BLaER1 treated with 17β-estradiol and CSF1 and Interleukin-3, amounts not matched to agents 10 nM and 100 nM (cell line): ENCODE data around the gene ZFP1.

Experiments used
- H3K27ac ChIP-seq, 11 experiments: shearing (Covaris generic); formaldehyde crosslinking; 2 replicates each; pipeline ENCODE4 v1.8.1; 2022
- H3K27me3 ChIP-seq, 11 experiments: shearing (Covaris generic); formaldehyde crosslinking; 2 replicates each; pipeline ENCODE4 v1.8.1; 2022
- H3K36me3 ChIP-seq, 11 experiments: shearing (Covaris generic); formaldehyde crosslinking; 2 replicates each; pipeline ENCODE4 v1.8.1; 2022
- H3K4me1 ChIP-seq, 10 experiments: shearing (Covaris generic); formaldehyde crosslinking; 2 replicates each; pipeline ENCODE4 v1.8.1; 2022
- H3K4me2 ChIP-seq, 11 experiments: shearing (Covaris generic); formaldehyde crosslinking; 2 replicates each; pipeline ENCODE4 v1.8.1; 2022
- H3K4me3 ChIP-seq, 10 experiments: shearing (Covaris generic); formaldehyde crosslinking; 2 replicates each; pipeline ENCODE4 v1.8.1; 2022
- H3K9ac ChIP-seq, 11 experiments: shearing (Covaris generic); formaldehyde crosslinking; 2 replicates each; pipeline ENCODE4 v1.8.1; 2022
- H3K9me3 ChIP-seq, 11 experiments: shearing (Covaris generic); formaldehyde crosslinking; replicated peaks in 1 of 11; 2 replicates each; pipeline ENCODE4 v1.8.1; 2022
- H4K20me1 ChIP-seq, 11 experiments: shearing (Covaris generic); formaldehyde crosslinking; 2 replicates each; pipeline ENCODE4 v1.8.1; 2022
- Cebpa-rat ChIP-seq, 11 experiments: shearing (Covaris generic); IDR thresholded peaks; 2 replicates each; pipeline ENCODE4 v1.8.1; 2022

ZFP1 gene

DNA sequence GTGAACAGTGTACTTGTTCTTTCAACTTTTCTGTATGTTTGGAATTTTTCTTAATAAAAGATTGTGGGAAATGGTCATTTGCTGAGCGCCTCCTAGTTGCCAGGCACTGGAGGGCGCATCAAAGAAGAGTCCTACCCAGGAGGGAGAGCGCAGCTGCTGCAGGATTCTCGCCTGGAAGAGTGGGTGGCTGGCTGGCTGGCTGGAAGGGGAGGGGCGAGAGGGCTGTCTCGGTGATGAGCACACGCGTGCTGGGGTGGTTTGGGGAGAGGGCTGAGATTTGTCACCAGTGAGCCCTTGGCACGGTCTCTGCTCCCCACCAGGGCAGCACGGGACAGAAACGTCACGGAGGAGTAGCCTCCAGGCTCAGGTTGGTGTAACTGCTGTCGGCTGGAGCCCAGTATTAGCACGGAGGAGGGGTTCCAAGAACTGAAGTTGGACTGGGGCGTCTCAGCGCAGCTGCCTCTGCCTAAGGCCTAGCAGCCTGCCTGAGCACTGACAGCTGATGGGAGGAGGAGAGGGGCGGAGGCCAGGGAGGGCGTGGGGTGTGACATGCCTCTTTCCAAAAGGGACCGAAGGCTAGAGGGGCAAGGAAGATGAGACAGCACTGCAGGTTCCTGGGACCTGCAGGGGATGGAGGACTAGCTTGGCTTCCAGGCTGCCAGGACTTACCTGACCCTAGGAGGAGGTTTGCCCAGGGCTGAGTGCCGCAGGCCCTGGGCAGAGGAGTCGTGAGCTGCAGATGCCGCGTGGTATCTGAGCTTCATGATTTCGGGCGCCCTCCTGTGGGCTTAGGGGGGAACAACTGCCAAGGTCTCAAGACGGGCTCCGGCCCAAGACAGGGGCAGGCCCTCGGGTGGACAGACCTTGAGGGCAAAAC, 37.4 kb upstream of the ZFP1 start:
- peak overlapping the region; percentile 1 to 62 (median 54); a peak in 19 of 20 replicates for H3K4me3 ChIP-seq
- H3K4me2 ChIP-seq, result peak overlapping the region; percentile 93 to 99 (median 96)
- H3K9me3 ChIP-seq, result peaks cover 0 to 6% (median 0%) of the 10 kb centered on the region in 11 experiments; a peak in 1 of 22 replicates
- peak overlapping the region in 9 of 11 experiments; percentile 90 to 99 (median 96); a peak in 19 of 22 replicates for H3K27ac ChIP-seq
- peak overlapping the region in 10 of 11 experiments; percentile 66 to 91 (median 86); a peak in 20 of 22 replicates for H3K9ac ChIP-seq
- TF ChIP-seq Cebpa-rat (IDR thresholded peaks at IDR 0.05), result no peak
- peaks cover 76 to 89% (median 80%) of the 10 kb centered on the region in 10 experiments for H3K4me1 ChIP-seq
- H3K36me3 ChIP-seq, result peaks cover 0 to 12% (median 7%) of the 10 kb centered on the region in 11 experiments; a peak in 7 of 22 replicates
- peaks cover 0 to 30% (median 14%) of the 10 kb centered on the region in 11 experiments; a peak in 7 of 22 replicates for H4K20me1 ChIP-seq
- peaks cover 0 to 19% (median 0%) of the 10 kb centered on the region in 11 experiments; a peak in 6 of 22 replicates for H3K27me3 ChIP-seq

DNA sequence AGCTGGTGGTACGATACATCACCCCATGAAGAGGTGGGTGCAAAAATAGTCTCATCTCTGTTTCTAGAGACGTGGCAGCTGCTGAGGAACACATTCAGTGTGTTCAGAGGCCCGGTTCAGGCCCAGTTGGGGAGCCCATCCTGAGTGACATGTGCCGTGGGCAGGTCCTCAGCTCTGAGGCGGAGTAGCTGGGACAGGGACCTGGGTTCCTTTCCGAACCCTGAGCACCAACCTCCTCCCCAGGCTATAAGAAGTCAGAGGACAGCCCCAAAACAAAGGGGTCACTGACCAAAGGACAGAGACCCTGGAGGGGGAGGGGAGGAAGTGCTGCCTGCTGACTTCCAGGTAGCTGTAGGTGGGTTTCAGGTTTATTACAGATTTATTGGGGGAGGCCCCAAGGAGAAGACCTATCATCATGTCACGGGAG, 36.8 kb upstream of the ZFP1 start:
- peaks cover 70 to 83% (median 77%) of the 10 kb centered on the region in 10 experiments for H3K4me1 ChIP-seq
- no peak for TF ChIP-seq Cebpa-rat (IDR thresholded peaks at IDR 0.05)
- peak overlapping the region in 10 of 11 experiments; percentile 30 to 99 (median 96); a peak in 18 of 22 replicates for H3K27ac ChIP-seq
- H3K36me3 ChIP-seq, result peaks cover 0 to 6% (median 3%) of the 10 kb centered on the region in 11 experiments; a peak in 7 of 22 replicates
- peak overlapping the region in 3 of 10 experiments; percentile 26 to 53 (median 32); a peak in 4 of 20 replicates for H3K4me3 ChIP-seq
- peaks cover 0 to 19% (median 0%) of the 10 kb centered on the region in 11 experiments; a peak in 6 of 22 replicates for H3K27me3 ChIP-seq
- peaks cover 0 to 7% (median 0%) of the 10 kb centered on the region in 11 experiments; a peak in 5 of 22 replicates for H3K9me3 ChIP-seq
- H3K4me2 ChIP-seq, result peak overlapping the region; percentile 93 to 99 (median 96)
- peaks cover 0 to 30% (median 14%) of the 10 kb centered on the region in 11 experiments; a peak in 7 of 22 replicates for H4K20me1 ChIP-seq
- peak overlapping the region; percentile 42 to 91 (median 85); a peak in 21 of 22 replicates for H3K9ac ChIP-seq

- peaks cover 0 to 30% (median 14%) of the 10 kb centered on the region in 11 experiments; a peak in 7 of 22 replicates for H4K20me1 ChIP-seq
- H3K27me3 ChIP-seq, result peaks cover 0 to 19% (median 0%) of the 10 kb centered on the region in 11 experiments; a peak in 6 of 22 replicates
- no peak for TF ChIP-seq Cebpa-rat (IDR thresholded peaks at IDR 0.05)
- H3K27ac ChIP-seq, result peak overlapping the region in 10 of 11 experiments; percentile 30 to 99 (median 96); a peak in 18 of 22 replicates
- H3K4me2 ChIP-seq, result peak overlapping the region; percentile 93 to 99 (median 96)
- H3K4me1 ChIP-seq, result peaks cover 63 to 77% (median 71%) of the 10 kb centered on the region in 10 experiments
- peak overlapping the region; percentile 42 to 91 (median 85); a peak in 19 of 22 replicates for H3K9ac ChIP-seq
- H3K36me3 ChIP-seq, result no peaks in the 10 kb centered on the region; a peak in 1 of 22 replicates
- peaks cover 0 to 13% (median 0%) of the 10 kb centered on the region in 11 experiments; a peak in 5 of 22 replicates for H3K9me3 ChIP-seq
- peak overlapping the region in 6 of 10 experiments; percentile 25 to 32 (median 27); a peak in 10 of 20 replicates for H3K4me3 ChIP-seq
Measured at GRCh38 chr16:75111961-75112733, 36.2 kb upstream of the ZFP1 start.

GRCh38 chr16:75112734-75113491, 35.4 kb upstream of the ZFP1 start:
- Histone ChIP-seq H3K9me3 (peaks cover 0 to 14% (median 0%) of the 10 kb centered on the region in 11 experiments; a peak in 5 of 22 replicates), H3K27ac (peak overlapping the region in 7 of 11 experiments; percentile 40 to 99 (median 96); a peak in 12 of 22 replicates), H3K9ac (peak overlapping the region in 8 of 11 experiments; percentile 42 to 91 (median 86); a peak in 18 of 22 replicates), H3K4me1 (peaks cover 56 to 69% (median 64%) of the 10 kb centered on the region in 10 experiments), H3K4me2 (peak overlapping the region; percentile 93 to 99 (median 96)), H4K20me1 (peaks cover 0 to 30% (median 14%) of the 10 kb centered on the region in 11 experiments; a peak in 7 of 22 replicates), H3K27me3 (peaks cover 0 to 19% (median 0%) of the 10 kb centered on the region in 11 experiments; a peak in 6 of 22 replicates), H3K36me3 (no peaks in the 10 kb centered on the region), H3K4me3 (peak overlapping the region in 3 of 10 experiments; percentile 26 to 27 (median 27); a peak in 3 of 20 replicates)
- TF ChIP-seq Cebpa-rat (IDR thresholded peaks at IDR 0.05), result no peak

GRCh38 chr16:75113541-75114121, 34.7 kb upstream of the ZFP1 start:
- H3K9me3 ChIP-seq, result peaks cover 0 to 14% (median 0%) of the 10 kb centered on the region in 11 experiments; a peak in 5 of 22 replicates
- no peaks in the 10 kb centered on the region for H3K36me3 ChIP-seq
- peak overlapping the region in 8 of 11 experiments; percentile 93 to 99 (median 96); a peak in 11 of 22 replicates for H3K4me2 ChIP-seq
- H3K4me1 ChIP-seq, result peaks cover 49 to 62% (median 56%) of the 10 kb centered on the region in 10 experiments
- no peak overlapping the region for H3K4me3 ChIP-seq
- H4K20me1 ChIP-seq, result peaks cover 0 to 30% (median 14%) of the 10 kb centered on the region in 11 experiments; a peak in 7 of 22 replicates
- peak overlapping the region in 2 of 11 experiments; percentile 91; a peak in 4 of 22 replicates for H3K9ac ChIP-seq
- peak overlapping the region in 1 of 11 experiments; percentile 98; a peak in 2 of 22 replicates for H3K27ac ChIP-seq
- H3K27me3 ChIP-seq, result peaks cover 0 to 19% (median 0%) of the 10 kb centered on the region in 11 experiments; a peak in 6 of 22 replicates
- no peak for TF ChIP-seq Cebpa-rat (IDR thresholded peaks at IDR 0.05)

GRCh38 chr16:75114179-75114945, 34.0 kb upstream of the ZFP1 start:
- no peak overlapping the region for H3K4me3 ChIP-seq
- peaks cover 0 to 19% (median 0%) of the 10 kb centered on the region in 11 experiments; a peak in 6 of 22 replicates for H3K27me3 ChIP-seq
- peak overlapping the region in 1 of 11 experiments; percentile 98; a peak in 1 of 22 replicates for H3K27ac ChIP-seq
- H3K4me2 ChIP-seq, result no peak overlapping the region
- H3K36me3 ChIP-seq, result no peaks in the 10 kb centered on the region
- H3K9ac ChIP-seq, result no peak overlapping the region
- H4K20me1 ChIP-seq, result peaks cover 0 to 30% (median 14%) of the 10 kb centered on the region in 11 experiments; a peak in 7 of 22 replicates
- TF ChIP-seq Cebpa-rat (IDR thresholded peaks at IDR 0.05), result no peak
- peaks cover 0 to 14% (median 0%) of the 10 kb centered on the region in 11 experiments; a peak in 5 of 22 replicates for H3K9me3 ChIP-seq
- peaks cover 41 to 55% (median 49%) of the 10 kb centered on the region in 10 experiments for H3K4me1 ChIP-seq
